Erythroblast (primary cell): ENCODE data around the gene UCN2.
"Not testable (repeated sequence)": the region's sequence is repeated elsewhere in the genome, so short reads cannot be mapped to it uniquely, and the experiment has no call there.

Experiments
- DNase-seq, 2 experiments: peaks; one replicate each; lab custom pipeline; 2025; lab: John Stamatoyannopoulos, UW
- GATA1 ChIP-seq: IDR thresholded peaks from 2 replicates; pipeline ENCODE4 v1.6.1; 2011; ENCODE audit warnings: low read depth, mild to moderate bottlenecking, control low read depth, low read length, moderate library complexity
- POLR2A ChIP-seq: IDR thresholded peaks from 2 replicates; pipeline ENCODE4 v1.6.1; 2011; ENCODE audit warnings: mild to moderate bottlenecking, low read length

Gene UCN2

DNA sequence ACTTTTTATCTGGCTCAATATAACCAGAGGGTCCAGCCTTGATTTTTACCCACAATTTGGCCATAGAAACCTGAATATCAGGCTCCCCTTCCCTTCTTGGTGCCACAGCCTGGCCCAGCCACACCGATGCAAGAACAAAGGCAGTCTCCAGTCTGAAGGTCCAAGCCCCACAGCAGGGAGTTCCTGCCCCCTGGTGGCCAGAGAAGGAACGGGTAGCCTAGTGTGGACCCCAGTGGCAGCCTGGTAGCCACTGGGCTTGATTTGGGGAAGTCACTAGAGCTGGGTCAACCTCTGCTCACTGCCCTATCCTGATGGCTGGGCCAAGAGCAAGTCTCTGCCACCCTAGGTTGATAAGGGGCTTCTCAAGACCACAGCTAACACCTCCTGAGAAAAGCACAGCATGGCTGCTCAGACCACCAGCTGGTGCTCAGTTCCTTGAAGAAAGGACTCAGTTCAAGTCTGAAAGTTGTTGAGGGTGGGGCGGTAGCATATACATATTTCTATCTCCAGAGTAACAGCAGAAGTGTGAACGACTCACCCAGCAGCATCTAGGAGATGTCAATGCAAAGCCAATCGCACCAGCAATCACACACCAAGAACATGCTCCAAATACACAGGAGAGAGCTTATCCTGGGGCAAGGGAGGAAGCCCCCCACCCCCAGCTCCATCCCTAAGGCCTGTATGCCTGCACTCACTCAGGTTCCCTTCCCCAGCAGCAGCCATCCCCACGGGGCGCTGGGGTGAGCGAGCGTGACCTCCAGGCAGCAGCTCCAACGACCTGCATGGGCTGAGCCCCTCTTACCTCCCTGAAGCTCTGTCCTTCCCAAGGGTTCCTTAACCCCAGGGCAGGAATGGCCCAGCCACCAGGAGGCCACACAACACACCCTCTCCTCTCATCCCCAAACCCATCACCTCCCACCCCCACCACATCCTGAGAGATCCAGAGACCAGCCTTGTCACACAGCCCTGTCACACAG, 14.6 kb downstream of the UCN2 start:
- peak; percentile 78 to 88 for DNase-seq
- no peak for TF ChIP-seq POLR2A
- no peak for TF ChIP-seq GATA1

DNA sequence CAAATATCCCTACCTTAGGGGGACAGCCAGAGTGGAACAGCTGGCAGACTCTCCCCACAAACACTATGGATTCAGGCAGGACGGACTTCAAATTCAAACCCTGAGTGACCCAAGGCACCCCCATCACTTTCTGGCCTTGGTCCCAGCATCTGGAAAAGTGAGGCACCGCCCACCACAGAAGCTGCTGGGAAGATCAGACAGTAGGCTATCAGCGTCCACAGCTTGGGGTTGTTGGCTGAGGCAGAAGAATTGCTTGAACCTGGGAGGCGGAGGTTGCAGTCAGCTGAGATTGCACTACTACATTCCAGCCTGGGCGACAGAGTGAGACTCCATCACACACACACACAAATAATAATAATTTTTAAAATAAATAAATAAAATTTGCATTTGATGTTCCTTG, 15.5 kb downstream of the UCN2 start:
- TF ChIP-seq POLR2A (no peak), GATA1 (no peak)
- DNase-seq = peak; percentile 87 to 93

DNA sequence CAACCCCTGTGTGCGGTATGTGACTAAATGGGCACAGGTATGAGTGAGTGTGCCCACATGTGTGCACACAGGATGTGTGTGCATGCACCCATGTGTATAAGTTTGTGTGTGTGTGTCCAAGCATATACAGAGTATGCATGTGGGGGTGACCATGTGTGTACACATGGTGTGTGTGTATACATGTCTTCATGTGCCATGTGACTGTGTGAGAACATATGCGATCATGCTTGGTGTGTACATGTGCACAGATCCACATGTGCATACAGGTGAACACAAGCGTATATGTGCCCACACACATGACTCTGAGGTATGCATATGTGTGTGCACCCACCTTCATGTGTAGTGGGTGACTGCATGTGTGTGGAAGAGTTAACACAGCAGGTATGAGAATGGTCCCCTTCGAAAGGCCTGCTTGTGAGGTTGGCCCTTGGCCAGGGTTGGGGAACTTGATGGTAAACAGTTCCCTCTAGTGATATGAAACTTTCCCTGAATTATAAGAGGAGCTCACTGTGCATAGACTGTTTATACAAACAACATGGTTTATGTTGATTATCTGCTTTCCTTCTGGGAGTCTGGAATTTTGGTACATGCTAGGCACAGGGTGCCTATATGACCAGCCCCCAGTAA, 17.3 kb downstream of the UCN2 start:
- peak; percentile 19 to 42 for DNase-seq
- TF ChIP-seq POLR2A = no peak
- no peak for TF ChIP-seq GATA1

DNA sequence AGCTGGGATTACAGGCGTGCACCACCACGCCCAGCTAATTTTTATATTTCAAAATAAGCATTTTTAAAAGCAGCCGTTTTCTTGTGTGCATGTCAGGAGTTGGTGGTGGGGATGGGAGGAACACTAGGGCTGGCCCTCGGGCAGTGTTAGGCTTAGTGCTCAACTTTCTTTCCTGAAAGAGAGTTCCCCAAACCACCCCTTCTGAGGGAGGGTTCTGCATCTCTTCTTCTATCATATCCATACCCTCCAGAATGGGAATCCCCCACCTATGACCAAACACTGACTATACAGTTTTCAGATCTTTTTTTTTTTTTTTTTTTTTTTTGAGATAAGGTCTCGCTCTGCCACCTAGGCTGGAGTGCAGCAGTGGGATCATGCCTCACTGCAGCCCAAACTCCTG, 19.4 kb downstream of the UCN2 start:
- no peak for TF ChIP-seq GATA1
- no peak for TF ChIP-seq POLR2A

DNA sequence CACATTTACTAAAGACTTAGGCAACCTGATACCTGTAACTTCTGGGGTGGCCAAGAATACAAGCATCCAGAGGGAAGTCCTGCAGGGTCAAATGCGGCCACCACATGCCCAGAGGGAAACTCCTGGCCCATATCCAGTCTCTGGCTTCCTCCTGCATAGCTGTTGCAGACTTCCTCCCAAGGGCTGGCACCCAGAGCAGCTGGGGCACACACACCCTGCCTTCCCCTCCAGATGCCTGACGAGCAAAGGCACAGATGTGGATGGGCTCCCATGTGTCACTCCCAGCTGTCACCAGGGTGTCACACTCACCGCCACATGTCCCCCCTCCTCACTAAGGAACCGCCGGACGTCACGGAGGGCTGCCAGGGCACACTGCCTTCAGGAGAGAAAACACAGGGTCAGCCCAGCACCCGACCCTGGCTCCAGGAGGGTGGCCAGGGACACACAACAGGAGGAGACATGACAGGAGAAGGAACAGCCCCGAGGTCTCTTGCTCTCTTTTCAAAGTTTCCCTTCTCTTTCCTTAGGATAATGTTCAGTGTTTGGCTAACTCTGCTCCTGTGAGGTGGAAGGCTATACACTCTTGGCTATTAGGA, 20.2 kb downstream of the UCN2 start:
- TF ChIP-seq POLR2A (no peak), GATA1 (no peak)
- DNase-seq = no peak

More for the DNA sequence above, 19.4 kb downstream of the UCN2 start:
- no peak for DNase-seq

DNA sequence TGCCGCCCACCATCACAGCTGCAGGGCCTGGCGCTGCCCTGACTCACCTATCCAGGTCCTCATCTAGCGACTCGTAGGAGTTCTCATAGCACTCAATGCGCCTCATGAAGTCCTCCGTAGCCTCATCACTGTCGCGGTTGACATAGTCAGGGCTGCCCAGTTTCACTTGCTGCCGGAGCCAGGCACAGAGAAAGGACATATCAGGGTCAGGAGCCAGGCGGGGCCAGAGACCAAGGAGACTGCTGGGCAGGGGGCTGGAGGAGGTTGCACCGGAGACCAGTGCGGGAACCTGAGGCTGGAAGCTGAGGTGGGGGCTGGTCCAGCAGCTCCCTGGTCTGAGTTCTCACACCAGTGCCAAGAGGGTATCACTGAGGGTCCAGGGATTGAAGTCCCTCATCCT, 25.1 kb downstream of the UCN2 start:
- DNase-seq = no peak
- TF ChIP-seq POLR2A = no peak

DNA sequence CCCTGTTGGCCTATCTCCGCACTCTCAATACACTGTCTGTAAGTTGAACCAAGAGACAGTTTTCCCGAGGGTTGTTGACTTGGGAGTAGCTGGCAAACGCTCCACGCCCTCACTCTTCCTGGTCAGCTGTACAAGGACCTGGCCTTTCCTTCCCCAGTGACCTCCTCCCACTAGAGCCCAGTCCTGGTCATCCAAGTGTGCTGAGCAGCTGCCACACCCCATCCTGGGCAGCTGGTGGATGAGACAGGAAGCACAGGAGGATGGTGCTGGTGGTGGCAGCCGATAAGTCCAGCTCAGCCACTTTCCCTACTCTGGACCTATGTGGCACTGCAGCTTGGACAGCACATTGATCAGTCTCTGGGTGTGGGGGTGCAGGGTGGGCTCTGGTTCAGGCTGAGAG, 26.8 kb downstream of the UCN2 start:
- no peak for DNase-seq

DNA sequence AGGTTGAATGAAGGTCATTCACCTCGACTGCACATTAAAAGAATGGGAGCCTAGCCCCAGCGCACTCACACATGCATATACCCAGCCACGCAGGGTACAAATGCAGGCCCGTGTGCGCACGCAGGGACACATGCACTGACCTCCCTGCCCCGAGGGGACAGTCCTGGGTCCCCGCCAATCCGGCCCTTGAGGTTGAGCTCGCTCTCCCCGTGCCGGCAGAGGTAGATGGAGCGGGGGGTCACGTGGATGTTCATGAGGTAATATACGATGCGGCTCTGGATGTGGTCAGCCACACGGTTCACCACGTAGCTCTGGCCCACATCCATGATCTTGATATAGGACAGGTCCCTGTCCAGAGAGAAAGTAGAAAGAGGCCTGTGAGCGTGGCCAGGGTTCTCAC, 27.5 kb downstream of the UCN2 start:
- TF ChIP-seq POLR2A (no peak), GATA1 (no peak)
- DNase-seq = no peak

More for the DNA sequence above, 26.8 kb downstream of the UCN2 start:
- TF ChIP-seq GATA1 = no peak
- TF ChIP-seq POLR2A = no peak

DNA sequence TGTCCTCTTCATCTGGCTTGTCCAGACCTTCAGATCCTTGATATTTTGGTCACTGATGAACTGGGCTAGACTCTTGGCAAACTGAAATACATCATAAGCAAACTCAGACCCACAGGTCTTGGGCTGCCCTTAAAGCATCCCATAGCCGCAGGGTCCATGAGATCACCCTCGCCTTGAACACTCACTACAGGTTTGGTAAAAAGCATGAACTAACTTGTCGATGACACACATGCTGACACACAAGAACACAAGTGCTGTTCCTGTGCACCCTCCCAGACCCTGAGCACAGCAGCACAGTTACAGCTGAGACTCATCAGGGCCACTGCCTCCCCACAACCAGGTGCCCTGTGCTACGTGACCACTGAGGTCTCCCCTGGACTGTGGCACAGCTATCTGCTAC, 28.0 kb downstream of the UCN2 start:
- no peak for DNase-seq
- no peak for TF ChIP-seq GATA1
- no peak for TF ChIP-seq POLR2A

DNA sequence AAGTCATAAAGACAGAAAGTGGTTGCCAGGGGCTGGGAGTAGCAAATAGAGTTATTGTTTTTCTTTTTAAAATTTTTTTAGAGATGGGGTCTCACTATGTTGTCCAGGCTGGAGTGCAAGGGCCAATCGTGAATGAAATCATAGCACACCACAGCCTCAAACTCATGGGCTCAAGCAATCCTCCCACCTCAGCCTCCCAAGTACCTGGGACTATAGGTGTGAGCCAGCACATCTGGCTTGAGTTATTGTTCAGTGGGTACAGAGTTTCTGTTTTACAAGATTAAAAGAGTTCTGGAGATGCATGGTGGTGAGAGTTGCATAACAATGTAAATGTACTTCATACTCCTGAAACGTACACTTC, 30.6 kb downstream of the UCN2 start:
- TF ChIP-seq GATA1 (no peak), POLR2A (no peak)
- DNase-seq = no peak

DNA sequence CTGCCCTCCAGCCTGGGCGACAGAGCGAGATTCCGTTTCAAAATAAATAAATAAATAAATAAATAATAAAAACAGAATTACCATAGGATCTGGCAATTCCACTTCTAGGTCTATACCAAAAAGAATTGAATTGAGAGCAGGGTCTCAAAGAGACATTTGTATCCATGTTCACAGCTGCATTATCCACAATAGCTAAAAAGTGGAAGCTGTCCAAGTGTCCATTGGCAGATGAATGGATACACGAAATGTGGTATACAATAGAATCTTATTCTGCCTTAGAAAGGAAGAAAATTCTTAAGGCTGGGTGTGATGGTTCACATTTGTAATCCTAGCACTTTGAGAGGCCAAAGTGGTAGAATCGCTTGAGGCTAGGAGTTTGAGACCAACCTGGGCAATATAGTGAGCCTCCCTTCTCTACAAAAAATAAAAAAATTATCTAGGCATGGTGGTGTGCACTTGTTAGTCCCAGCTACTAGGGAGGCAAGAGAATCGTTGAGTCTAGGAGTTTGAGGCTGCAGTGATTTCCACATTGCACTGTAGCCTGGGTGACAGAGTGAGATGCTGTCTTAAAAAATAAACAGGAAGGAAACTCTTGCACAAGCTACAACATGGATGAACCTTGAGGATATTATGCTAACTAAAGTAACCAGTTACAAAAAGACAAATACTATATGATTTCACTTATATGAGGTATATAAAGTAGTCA, 31.2 kb downstream of the UCN2 start:
- TF ChIP-seq GATA1 (no peak), POLR2A (no peak)
- no peak for DNase-seq

DNA sequence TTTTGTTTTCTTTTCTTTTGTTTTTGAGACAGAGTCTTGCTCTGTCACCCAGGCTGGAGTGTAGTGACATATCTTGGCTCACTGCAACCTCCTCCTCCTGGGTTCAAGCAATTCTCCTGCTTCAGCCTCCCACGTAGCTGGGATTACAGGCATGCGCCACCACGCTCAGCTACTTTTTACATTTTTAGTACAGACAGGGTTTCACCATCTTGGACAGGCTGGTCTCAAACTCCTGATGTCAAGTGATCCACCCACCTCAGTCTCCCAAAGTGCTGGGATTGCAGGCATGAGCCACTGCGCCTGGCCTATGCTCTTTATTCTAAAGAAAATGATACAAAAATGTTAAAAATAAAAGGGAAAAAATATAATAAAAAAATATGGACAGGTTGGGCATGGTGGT, 32.9 kb downstream of the UCN2 start:
- DNase-seq = not testable (repeated sequence)

DNA sequence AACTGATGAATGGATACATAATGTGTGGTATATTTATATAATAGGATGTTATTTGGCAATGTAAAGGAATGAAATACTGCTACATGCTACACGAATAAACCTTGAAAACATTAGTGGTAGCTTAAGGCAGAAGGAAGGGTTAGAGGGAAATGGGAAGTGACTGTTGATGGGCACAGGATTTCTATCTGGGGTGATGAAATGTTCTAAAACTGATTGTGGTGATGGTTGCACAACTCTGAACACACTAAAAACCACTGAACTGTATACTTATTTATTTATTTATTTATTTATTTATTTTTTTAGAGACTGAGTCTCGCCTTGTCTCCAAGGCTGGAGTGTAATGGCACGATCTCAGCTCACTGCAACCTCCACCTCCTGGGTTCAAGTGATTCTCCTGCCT, 34.8 kb downstream of the UCN2 start:
- no peak for TF ChIP-seq GATA1
- no peak for TF ChIP-seq POLR2A
- no peak for DNase-seq

DNA sequence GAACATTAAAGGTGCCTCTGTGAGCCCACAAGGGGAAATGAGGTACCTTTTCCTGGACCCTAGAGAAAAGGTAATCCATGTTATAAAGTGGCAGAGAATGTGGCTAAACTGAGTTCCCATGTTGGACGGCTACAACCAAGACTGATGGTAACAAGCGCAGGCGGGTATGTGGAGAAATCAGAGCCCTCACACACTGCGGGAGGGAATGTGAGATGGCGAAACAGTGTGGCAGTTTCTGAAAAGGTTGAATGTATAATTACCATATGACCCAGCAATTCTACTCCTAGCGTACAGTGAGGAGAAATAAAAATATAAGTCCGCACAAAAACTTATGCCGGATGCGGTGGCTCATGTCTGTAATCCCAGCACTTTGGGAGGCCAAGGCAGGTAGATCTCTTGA, 35.5 kb downstream of the UCN2 start:
- no peak for DNase-seq
- TF ChIP-seq GATA1 (no peak), POLR2A (no peak)
